H1 (cell line): ENCODE measurements around the gene SV2B. TPM values are rescaled to one million over a fixed set of nuclear protein-coding genes. Genes with fewer than 3 reads are reported as not detected.

Experiments
- CTCF ChIA-PET: fragments of 300-600 bp; sonication (Branson Sonifier 250); formaldehyde crosslinking; loops from one replicate; lab custom pipeline; 2021; ENCODE audit not compliant: partially characterized antibody; lab: Charles Lee
- POLR2A ChIA-PET: fragments of 300-600 bp; sonication (Branson Sonifier 250); formaldehyde crosslinking; loops from one replicate; lab custom pipeline; 2021; ENCODE audit warnings: inconsistent platforms; ENCODE audit not compliant: partially characterized antibody; lab: Charles Lee
- DNase-seq, 2 experiments: peaks; one replicate each; pipeline versions ENCODE4 v3.0.0 to v3.0.0-alpha.2; 2010 to 2022; ENCODE audit warnings: low spot score in 2 of 2, low read depth in 1 of 2, mixed read lengths in 1 of 2
- FAIRE-seq: peaks from 2 replicates; lab custom pipeline; 2011; peaks lifted over from hg19 to GRCh38; lab: Jason Lieb, UNC
- H2AFZ ChIP-seq: 2 replicates; pipeline ENCODE4 v1.8.1; 2012; ENCODE audit warnings: low read length, inconsistent platforms
- H2AK5ac ChIP-seq: 2 replicates; pipeline ENCODE4 v1.6.1; 2013; ENCODE audit warnings: low read depth, low read length
- H2BK120ac ChIP-seq: replicated peaks from 2 replicates; pipeline ENCODE3; 2013; ENCODE audit warnings: low read depth, low read length, inconsistent platforms
- H2BK12ac ChIP-seq: 2 replicates; pipeline ENCODE4 v1.6.1; 2013; ENCODE audit warnings: low read depth, low read length
- H2BK15ac ChIP-seq: 2 replicates; pipeline ENCODE4 v1.6.1; 2013; ENCODE audit warnings: low read length
- H2BK20ac ChIP-seq: 2 replicates; pipeline ENCODE4 v1.6.1; 2013; ENCODE audit warnings: low read length
- H2BK5ac ChIP-seq: 2 replicates; pipeline ENCODE4 v1.6.1; 2013; ENCODE audit warnings: low read depth, low read length
- H3K14ac ChIP-seq: 2 replicates; pipeline ENCODE4 v1.6.1; 2013; ENCODE audit warnings: inconsistent platforms; ENCODE audit not compliant: insufficient read length
- H3K18ac ChIP-seq: 2 replicates; pipeline ENCODE4 v1.6.1; 2013; ENCODE audit warnings: low read length; ENCODE audit errors: extremely low read depth
- H3K23ac ChIP-seq: 2 replicates; pipeline ENCODE4 v1.6.1; 2013; ENCODE audit warnings: inconsistent platforms; ENCODE audit not compliant: insufficient read length
- H3K23me2 ChIP-seq: 2 replicates; pipeline ENCODE4 v1.6.1; 2013; ENCODE audit warnings: low read depth, low read length
- H3K27ac ChIP-seq: 2 replicates; pipeline ENCODE4 v1.6.1; 2011; ENCODE audit warnings: low read depth, low read length, inconsistent platforms
- H3K27me3 ChIP-seq, 4 experiments: replicated peaks in 1 of 4; 1 replicate in 1 of 4; 2 replicates in 3 of 4; pipeline versions ENCODE4 v1.6.1 to v1.8.1; 2011 to 2013; ENCODE audit warnings: low read length in 3 of 4, mild to moderate bottlenecking in 3 of 4, inconsistent platforms in 2 of 4, mixed read lengths in 2 of 4, moderate library complexity in 1 of 4; ENCODE audit not compliant: control insufficient read depth in 3 of 4, insufficient read depth in 3 of 4; ENCODE audit errors: extremely low read depth in 1 of 4
- H3K36me3 ChIP-seq, 4 experiments: 2 replicates each; pipeline versions ENCODE4 v1.6.1 to v1.8.1; 2011 to 2013; ENCODE audit warnings: mild to moderate bottlenecking in 4 of 4, low read length in 3 of 4, moderate library complexity in 2 of 4, control low read depth in 1 of 4, inconsistent platforms in 1 of 4; ENCODE audit not compliant: insufficient read depth in 4 of 4, control insufficient read depth in 2 of 4
- H3K4ac ChIP-seq: replicated peaks from 2 replicates; pipeline ENCODE3; 2013; ENCODE audit warnings: low read length, low read depth, mixed read lengths, inconsistent platforms; ENCODE audit not compliant: insufficient read length
- H3K4me1 ChIP-seq, 4 experiments: replicated peaks in 1 of 4; 1 replicate in 1 of 4; 2 replicates in 3 of 4; pipeline versions ENCODE4 v1.6.1 to v1.8.1; 2011 to 2013; ENCODE audit warnings: low read length in 3 of 4, inconsistent platforms in 2 of 4, mixed read lengths in 1 of 4; ENCODE audit not compliant: insufficient read depth in 4 of 4, control insufficient read depth in 3 of 4
- H3K4me2 ChIP-seq, 2 experiments: 2 replicates each; pipeline versions ENCODE4 v1.6.1 to v1.8.1; 2011 to 2013; ENCODE audit warnings: low read depth in 2 of 2, low read length in 2 of 2, control low read depth in 1 of 2, inconsistent platforms in 1 of 2, mild to moderate bottlenecking in 1 of 2; ENCODE audit not compliant: insufficient read depth in 1 of 2
- H3K4me3 ChIP-seq, 4 experiments: fragments of 200-600, 300-600 bp in 1 of 4; sonication (generic), shearing (Covaris generic), sonication (Bioruptor Twin) in 1 of 4; 2 replicates each; pipeline versions ENCODE4 v1.5.1 to v1.8.1; 2011 to 2016; ENCODE audit warnings: low read length in 4 of 4, low read depth in 3 of 4, control low read depth in 2 of 4, inconsistent platforms in 2 of 4, mild to moderate bottlenecking in 2 of 4, mixed read lengths in 1 of 4, moderate library complexity in 1 of 4; ENCODE audit not compliant: insufficient read depth in 2 of 4; ENCODE audit errors: extremely low read depth in 1 of 4
- H3K56ac ChIP-seq: replicated peaks from 2 replicates; pipeline ENCODE3; 2013; ENCODE audit warnings: low read depth, mild to moderate bottlenecking, mixed read lengths, low read length, inconsistent platforms; ENCODE audit not compliant: insufficient read length
- H3K79me1 ChIP-seq: 2 replicates; pipeline ENCODE4 v1.6.1; 2013; ENCODE audit warnings: low read depth, low read length, control low read depth
- H3K79me2 ChIP-seq, 2 experiments: 2 replicates each; pipeline versions ENCODE4 v1.6.1 to v1.8.1; 2012 to 2013; ENCODE audit warnings: low read length in 2 of 2, mild to moderate bottlenecking in 2 of 2, inconsistent platforms in 1 of 2; ENCODE audit not compliant: insufficient read depth in 2 of 2, control insufficient read depth in 1 of 2
- H3K9ac ChIP-seq, 4 experiments: replicated peaks in 1 of 4; 1 replicate in 1 of 4; 2 replicates in 3 of 4; pipeline versions ENCODE4 v1.6.1 to v1.8.1; 2011 to 2013; ENCODE audit warnings: low read depth in 3 of 4, low read length in 3 of 4, control low read depth in 2 of 4, mild to moderate bottlenecking in 2 of 4, moderate library complexity in 2 of 4, inconsistent platforms in 1 of 4; ENCODE audit errors: extremely low read depth in 1 of 4
- H3K9me3 ChIP-seq, 2 experiments: 2 replicates each; pipeline versions ENCODE4 v1.6.1 to v1.8.1; 2012 to 2013; ENCODE audit warnings: mild to moderate bottlenecking in 2 of 2, moderate library complexity in 2 of 2, control low read depth in 1 of 2, inconsistent platforms in 1 of 2, low read depth in 1 of 2, low read length in 1 of 2, mixed read lengths in 1 of 2; ENCODE audit not compliant: insufficient read depth in 2 of 2
- H4K20me1 ChIP-seq, 2 experiments: replicated peaks in 1 of 2; 2 replicates each; pipeline versions ENCODE3 to v1.8.1; 2011 to 2013; ENCODE audit warnings: inconsistent platforms in 2 of 2, low read length in 2 of 2, mild to moderate bottlenecking in 1 of 2; ENCODE audit not compliant: insufficient read depth in 2 of 2, control insufficient read depth in 1 of 2
- H4K5ac ChIP-seq: 2 replicates; pipeline ENCODE4 v1.6.1; 2013; ENCODE audit warnings: low read length, low read depth, mixed read lengths, inconsistent platforms; ENCODE audit not compliant: insufficient read length
- H4K8ac ChIP-seq: 2 replicates; pipeline ENCODE4 v1.8.0; 2013; ENCODE audit warnings: mild to moderate bottlenecking, moderate library complexity, low read length, inconsistent platforms; ENCODE audit not compliant: insufficient read depth; ENCODE audit errors: extremely low read depth
- H4K91ac ChIP-seq: replicated peaks from 2 replicates; pipeline ENCODE3; 2013; ENCODE audit warnings: low read length, mixed read lengths, inconsistent platforms; ENCODE audit not compliant: insufficient read length
- ASH2L ChIP-seq: fragments of 200-600, 300-600 bp; sonication (generic); IDR thresholded peaks from one replicate; pipeline ENCODE4 v1.7.1; 2017; ENCODE audit warnings: low read length
- CBX8 ChIP-seq: fragments of 300-800, 300-1000 bp; sonication (generic); IDR thresholded peaks from 2 replicates; pipeline ENCODE4 v1.7.1; 2016; ENCODE audit warnings: low read depth, low read length, borderline replicate concordance
- EGR1 ChIP-seq: IDR thresholded peaks from 2 replicates; pipeline ENCODE4 v1.6.1; 2011; ENCODE audit warnings: low read depth, low read length, borderline replicate concordance
- EP300 ChIP-seq, 2 experiments: IDR thresholded peaks; 1 replicate in 1 of 2; 2 replicates in 1 of 2; pipeline ENCODE4 v1.6.1; 2011 to 2012; ENCODE audit warnings: low read depth in 2 of 2, low read length in 2 of 2, mild to moderate bottlenecking in 2 of 2, borderline replicate concordance in 1 of 2, inconsistent platforms in 1 of 2, moderate library complexity in 1 of 2
- EZH2 ChIP-seq: fragments of 200-600 bp; sonication (generic); IDR thresholded peaks from 2 replicates; pipeline ENCODE4 v1.7.1; 2012; ENCODE audit warnings: low read depth, mild to moderate bottlenecking, moderate library complexity, low read length, inconsistent platforms; ENCODE audit not compliant: severe bottlenecking
- GTF2F1 ChIP-seq: IDR thresholded peaks from 2 replicates; pipeline ENCODE4 v1.6.1; 2012; ENCODE audit warnings: low read depth, low read length, improper control_type of control experiment, borderline replicate concordance
- HDAC6 ChIP-seq: IDR thresholded peaks from one replicate; pipeline ENCODE4 v1.7.1; 2012; ENCODE audit warnings: low read depth, mild to moderate bottlenecking, inconsistent platforms, low read length, moderate library complexity
- KDM5A ChIP-seq: fragments of 200-600 bp; IDR thresholded peaks from 2 replicates; pipeline ENCODE4 v1.7.1; 2012; ENCODE audit warnings: mild to moderate bottlenecking, low read length, inconsistent platforms, mixed read lengths
- MAFK ChIP-seq: IDR thresholded peaks from 2 replicates; pipeline ENCODE4 v1.6.1; 2012; ENCODE audit warnings: low read depth, mild to moderate bottlenecking, improper control_type of control experiment, low read length
- NRF1 ChIP-seq: IDR thresholded peaks from 2 replicates; pipeline ENCODE4 v1.6.1; 2011; ENCODE audit warnings: mild to moderate bottlenecking, low read depth, low read length, improper control_type of control experiment
- POLR2AphosphoS5 ChIP-seq: IDR thresholded peaks from 2 replicates; pipeline ENCODE4 v1.6.1; 2011; ENCODE audit warnings: low read depth, low read length
- TAF1 ChIP-seq: IDR thresholded peaks from 2 replicates; pipeline ENCODE4 v1.6.1; 2011; ENCODE audit warnings: mild to moderate bottlenecking, low read depth, low read length
- WGBS, 2 experiments: shearing (Covaris generic) in 1 of 2; methylation state at CpG; one replicate each; pipeline versions ENCODE4 v1.1.6 to v1.1.7; 2013 to 2015; ENCODE audit warnings: low lambda C conversion rate in 2 of 2, mixed read lengths in 2 of 2, inconsistent platforms in 1 of 2, low coverage in 1 of 2, missing lambda C conversion rate in 1 of 2; ENCODE audit not compliant: insufficient replicate concordance in 2 of 2, insufficient coverage in 1 of 2, insufficient read length in 1 of 2; ENCODE audit errors: extremely low coverage in 1 of 2, missing lambda C conversion rate in 1 of 2; 5-methylcytosine and 5-hydroxymethylcytosine counted together
- polyA plus RNA-seq, 7 experiments: library from polyadenylated mRNA; depleted of rRNA in 3 of 7; stranded (reverse) in 5 of 7; unstranded in 2 of 7; fragments of >200 nt in 5 of 7; fragments of 200-250 nt in 2 of 7; gene quantifications; 1 replicate in 5 of 7; 2 replicates in 1 of 7; 4 replicates in 1 of 7; pipeline versions ENCODE4 v1.2.1 to v1.2.3, GENCODE V29; 2011 to 2013; ENCODE audit warnings: missing spikeins in 2 of 7, mixed read lengths in 2 of 7
- total RNA-seq: library from RNA; stranded (reverse); fragmentation: NEBNext Ultra II Directional; extraction: Animal tissue kit (Norgen Biotek cat#: 25700); gene quantifications from 2 replicates; pipeline ENCODE4 v1.2.1, GENCODE V29; 2021
- TF ChIP-seq, protein P1 (sequence below), 3 experiments: IDR thresholded peaks; 1 replicate in 2 of 3; 2 replicates in 1 of 3; pipeline versions ENCODE4 v1.5.1 to v1.6.1; 2011; ENCODE audit warnings: low read length in 3 of 3, mild to moderate bottlenecking in 3 of 3, inconsistent platforms in 2 of 3, low read depth in 1 of 3, moderate library complexity in 1 of 3; ENCODE audit not compliant: insufficient read depth in 1 of 3; ENCODE audit errors: control extremely low read depth in 1 of 3

Gene SV2B
- total and polyA plus RNA-seq, 2 of the 8 experiments (the other 6 are each of a cell fraction or from before 2014, with no cell fraction given) = 0.09 to 0.20 TPM

DNA sequence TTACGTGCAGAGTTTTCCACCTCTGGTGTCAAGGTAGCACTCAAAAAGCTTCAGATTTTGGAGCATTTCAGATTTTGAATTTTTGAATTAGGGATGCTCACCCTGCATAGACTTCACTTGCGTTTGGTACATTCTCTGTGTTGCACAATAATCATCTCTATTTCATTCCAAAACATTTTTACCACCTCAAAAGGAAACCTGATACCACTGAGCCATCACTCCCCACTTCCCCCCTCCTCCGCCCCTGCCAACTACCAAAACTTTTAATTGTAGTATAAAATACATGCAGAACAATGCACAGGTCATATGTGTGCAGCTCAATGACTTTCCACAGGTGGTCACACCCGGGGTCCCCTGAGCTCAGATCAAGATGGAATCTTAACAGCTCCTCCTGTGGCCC, 208.8 kb downstream of the SV2B start:
- Histone ChIP-seq H2BK12ac (no peak overlapping the region), H2AK5ac (no peak overlapping the region), H4K20me1 (no peaks in the 10 kb centered on the region), H3K27ac (no peak overlapping the region), H3K79me1 (no peaks in the 10 kb centered on the region), H3K14ac (no peak overlapping the region), H3K4ac (no peak overlapping the region), H3K27me3 (no peaks in the 10 kb centered on the region), H3K23ac (no peak overlapping the region), H3K79me2 (no peaks in the 10 kb centered on the region), H3K4me2 (no peak overlapping the region), H3K56ac (no peak overlapping the region), H3K4me3 (no peak overlapping the region), H3K23me2 (no peaks in the 10 kb centered on the region), H2BK20ac (no peak overlapping the region), H3K18ac (no peak overlapping the region), H2BK120ac (no peak overlapping the region), H3K36me3 (no peaks in the 10 kb centered on the region), H2BK15ac (no peak overlapping the region), H2AFZ (no peak overlapping the region), H3K9me3 (no peaks in the 10 kb centered on the region), H3K9ac (no peak overlapping the region), H2BK5ac (no peak overlapping the region), H4K5ac (no peak overlapping the region), H4K8ac (no peak overlapping the region), H4K91ac (no peak overlapping the region), H3K4me1 (no peaks in the 10 kb centered on the region)
- FAIRE-seq (no peak), DNase-seq (no peak)
- CTCF ChIA-PET = no interaction called here
- 82% methylated on average over 4 of the region's 4 CpGs; no CpG with 5 or more reads in 1 of the 2 experiments for WGBS, 2 experiments
- POLR2A ChIA-PET = no interaction called here
- TF ChIP-seq MAFK = no peak
- no peak for TF ChIP-seq CBX8
- no peak for TF ChIP-seq TAF1
- TF ChIP-seq, protein P1, sequence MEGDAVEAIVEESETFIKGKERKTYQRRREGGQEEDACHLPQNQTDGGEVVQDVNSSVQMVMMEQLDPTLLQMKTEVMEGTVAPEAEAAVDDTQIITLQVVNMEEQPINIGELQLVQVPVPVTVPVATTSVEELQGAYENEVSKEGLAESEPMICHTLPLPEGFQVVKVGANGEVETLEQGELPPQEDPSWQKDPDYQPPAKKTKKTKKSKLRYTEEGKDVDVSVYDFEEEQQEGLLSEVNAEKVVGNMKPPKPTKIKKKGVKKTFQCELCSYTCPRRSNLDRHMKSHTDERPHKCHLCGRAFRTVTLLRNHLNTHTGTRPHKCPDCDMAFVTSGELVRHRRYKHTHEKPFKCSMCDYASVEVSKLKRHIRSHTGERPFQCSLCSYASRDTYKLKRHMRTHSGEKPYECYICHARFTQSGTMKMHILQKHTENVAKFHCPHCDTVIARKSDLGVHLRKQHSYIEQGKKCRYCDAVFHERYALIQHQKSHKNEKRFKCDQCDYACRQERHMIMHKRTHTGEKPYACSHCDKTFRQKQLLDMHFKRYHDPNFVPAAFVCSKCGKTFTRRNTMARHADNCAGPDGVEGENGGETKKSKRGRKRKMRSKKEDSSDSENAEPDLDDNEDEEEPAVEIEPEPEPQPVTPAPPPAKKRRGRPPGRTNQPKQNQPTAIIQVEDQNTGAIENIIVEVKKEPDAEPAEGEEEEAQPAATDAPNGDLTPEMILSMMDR (IDR thresholded peaks at IDR 0.05; ENCODE audit: control extremely low read depth in 1 of 3, insufficient read depth in 1 of 3, low read depth in 1 of 3, low read length in 3 of 3) = no peak
- TF ChIP-seq POLR2AphosphoS5 = no peak
- TF ChIP-seq KDM5A = no peak
- TF ChIP-seq EGR1 = no peak
- no peak for TF ChIP-seq NRF1
- no peak for TF ChIP-seq ASH2L
- no peak for TF ChIP-seq EP300 (IDR thresholded peaks at IDR 0.05; ENCODE audit: borderline replicate concordance in 1 of 2, low read depth in 2 of 2, low read length in 2 of 2)
- no peak for TF ChIP-seq EZH2
- TF ChIP-seq HDAC6 = no peak
- TF ChIP-seq GTF2F1 = no peak
